Colon (tissue), 2 donors: Measurements from ENCODE around the gene ZBTB20.

Source experiments
- FAIRE-seq: peaks from 2 replicates; lab custom pipeline; 2012; peaks lifted over from hg19 to GRCh38; lab: Jason Lieb, UNC
- donor health status: control.
- donor health status: control.

Gene ZBTB20

GRCh38 chr3:114364806-114365654 lies 782.1 kb downstream of the ZBTB20 start:
- FAIRE-seq = no peak

GRCh38 chr3:114363554-114364202 lies 783.4 kb downstream of the ZBTB20 start:
- FAIRE-seq = no peak

- no peak for FAIRE-seq
These were observed 784.3 kb downstream of the ZBTB20 start for GRCh38 chr3:114362815-114363214.

GRCh38 chr3:114361391-114361790 lies 785.7 kb downstream of the ZBTB20 start:
- FAIRE-seq = no peak

- FAIRE-seq = no peak
These were observed 790.6 kb downstream of the ZBTB20 start for GRCh38 chr3:114356525-114356924.

GRCh38 chr3:114356066-114356465 lies 791.0 kb downstream of the ZBTB20 start:
- no peak for FAIRE-seq

- no peak for FAIRE-seq
These were observed 791.4 kb downstream of the ZBTB20 start for GRCh38 chr3:114355653-114356052.

GRCh38 chr3:114351822-114352145 lies 795.3 kb downstream of the ZBTB20 start:
- FAIRE-seq = no peak

- no peak for FAIRE-seq
These were observed 795.8 kb downstream of the ZBTB20 start for GRCh38 chr3:114351123-114351821.

GRCh38 chr3:114350690-114351089 lies 796.4 kb downstream of the ZBTB20 start:
- no peak for FAIRE-seq

- no peak for FAIRE-seq
These were observed 796.8 kb downstream of the ZBTB20 start for GRCh38 chr3:114350271-114350670.

- FAIRE-seq = no peak
These were observed 802.6 kb downstream of the ZBTB20 start for GRCh38 chr3:114344492-114344891.

- FAIRE-seq = no peak
These were observed 808.3 kb downstream of the ZBTB20 start for GRCh38 chr3:114338651-114339357.

GRCh38 chr3:114336857-114337256 lies 810.2 kb downstream of the ZBTB20 start:
- no peak for FAIRE-seq

GRCh38 chr3:114336122-114336697 lies 810.9 kb downstream of the ZBTB20 start:
- FAIRE-seq = no peak

- no peak for FAIRE-seq
These were observed 813.2 kb downstream of the ZBTB20 start for GRCh38 chr3:114333923-114334240.

GRCh38 chr3:114333180-114333922 lies 813.7 kb downstream of the ZBTB20 start:
- no peak for FAIRE-seq

- no peak for FAIRE-seq
These were observed 814.5 kb downstream of the ZBTB20 start for GRCh38 chr3:114332342-114333179.

GRCh38 chr3:114331710-114332109 lies 815.4 kb downstream of the ZBTB20 start:
- no peak for FAIRE-seq

GRCh38 chr3:114331007-114331406 lies 816.1 kb downstream of the ZBTB20 start:
- FAIRE-seq = no peak

- no peak for FAIRE-seq
These were observed 817.3 kb downstream of the ZBTB20 start for GRCh38 chr3:114329823-114330222.
